Type B pancreatic cell (in vitro differentiated cells): Measurements from ENCODE around the gene EEFSEC. TPM values are rescaled to one million over a fixed set of nuclear protein-coding genes. Genes with fewer than 3 reads are reported as not detected.

ENCODE experiments used
- DNase-seq: peaks from one replicate; pipeline ENCODE4 v3.0.0; 2021; ENCODE audit warnings: mixed read lengths; ENCODE audit not compliant: unreplicated experiment; ENCODE audit errors: extremely low spot score
- H3K27ac Mint-ChIP-seq: 2 replicates; pipeline ENCODE4 v1.8.0; 2021; ENCODE audit warnings: mild to moderate bottlenecking, mixed read lengths
- H3K27me3 Mint-ChIP-seq: 2 replicates; pipeline ENCODE4 v1.8.0; 2021; ENCODE audit warnings: mixed read lengths
- H3K36me3 Mint-ChIP-seq: 2 replicates; pipeline ENCODE4 v1.8.0; 2021; ENCODE audit warnings: mixed read lengths
- H3K4me1 Mint-ChIP-seq: one replicate; pipeline ENCODE4 v1.8.0; 2021; ENCODE audit warnings: mixed read lengths; ENCODE audit not compliant: unreplicated experiment
- H3K4me3 Mint-ChIP-seq: 2 replicates; pipeline ENCODE4 v1.8.0; 2021; ENCODE audit warnings: mild to moderate bottlenecking, mixed read lengths
- H3K9me3 Mint-ChIP-seq: 2 replicates; pipeline ENCODE4 v1.8.0; 2021; ENCODE audit warnings: mixed read lengths
- total RNA-seq: library from RNA; stranded (reverse); gene quantifications from 2 replicates; pipeline ENCODE4 v1.2.1, GENCODE V29; 2021; ENCODE audit warnings: low replicate concordance
- TF ChIP-seq, protein P1 (sequence below): fragments of 200-600 bp; sonication (generic); conservative IDR thresholded peaks from 2 replicates; pipeline ENCODE4 v1.5.0; 2021; ENCODE audit warnings: antibody characterized with exemption, mild to moderate bottlenecking

EEFSEC gene
- total RNA-seq, 1 donor from 2014 or later: 16.6 TPM

DNA sequence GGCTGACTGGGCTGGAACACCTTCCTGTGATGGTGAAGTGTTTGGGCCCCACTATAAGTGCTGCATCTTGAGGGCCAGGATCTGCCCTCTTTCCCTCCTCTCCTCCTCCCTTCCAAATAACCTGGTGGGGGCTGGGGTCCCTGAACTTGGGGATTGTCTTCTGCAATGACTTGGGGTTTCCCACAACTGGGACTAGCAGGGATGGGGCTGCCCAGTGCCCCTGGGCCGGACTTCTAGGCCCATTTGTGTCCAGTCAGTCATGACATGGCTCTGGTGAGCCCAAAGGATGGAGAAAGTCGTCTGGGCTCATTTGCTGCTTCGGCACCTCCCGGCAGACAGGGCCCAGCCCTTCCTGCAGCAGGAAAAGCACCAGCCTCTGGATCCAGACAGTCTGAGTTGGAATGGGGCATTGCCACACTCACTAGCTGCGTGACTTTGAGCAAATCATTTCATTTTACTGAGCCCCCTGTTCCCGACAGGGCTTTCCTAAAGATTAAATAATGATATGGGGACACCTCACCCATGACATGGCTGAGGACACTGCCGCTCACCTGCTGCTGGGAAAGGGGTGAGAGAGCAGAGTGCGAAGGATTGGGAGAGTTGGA is 200.2 kb downstream of the EEFSEC start:
- no peak for DNase-seq
- TF ChIP-seq, protein P1, sequence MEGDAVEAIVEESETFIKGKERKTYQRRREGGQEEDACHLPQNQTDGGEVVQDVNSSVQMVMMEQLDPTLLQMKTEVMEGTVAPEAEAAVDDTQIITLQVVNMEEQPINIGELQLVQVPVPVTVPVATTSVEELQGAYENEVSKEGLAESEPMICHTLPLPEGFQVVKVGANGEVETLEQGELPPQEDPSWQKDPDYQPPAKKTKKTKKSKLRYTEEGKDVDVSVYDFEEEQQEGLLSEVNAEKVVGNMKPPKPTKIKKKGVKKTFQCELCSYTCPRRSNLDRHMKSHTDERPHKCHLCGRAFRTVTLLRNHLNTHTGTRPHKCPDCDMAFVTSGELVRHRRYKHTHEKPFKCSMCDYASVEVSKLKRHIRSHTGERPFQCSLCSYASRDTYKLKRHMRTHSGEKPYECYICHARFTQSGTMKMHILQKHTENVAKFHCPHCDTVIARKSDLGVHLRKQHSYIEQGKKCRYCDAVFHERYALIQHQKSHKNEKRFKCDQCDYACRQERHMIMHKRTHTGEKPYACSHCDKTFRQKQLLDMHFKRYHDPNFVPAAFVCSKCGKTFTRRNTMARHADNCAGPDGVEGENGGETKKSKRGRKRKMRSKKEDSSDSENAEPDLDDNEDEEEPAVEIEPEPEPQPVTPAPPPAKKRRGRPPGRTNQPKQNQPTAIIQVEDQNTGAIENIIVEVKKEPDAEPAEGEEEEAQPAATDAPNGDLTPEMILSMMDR: no peak
- Mint-ChIP-seq H3K27me3 (no peaks in the 10 kb centered on the region), H3K4me3 (no peak overlapping the region), H3K27ac (peak overlapping the region; percentile 59), H3K36me3 (peaks cover 7% of the 10 kb centered on the region), H3K9me3 (no peaks in the 10 kb centered on the region), H3K4me1 (peaks cover 46% of the 10 kb centered on the region)

DNA sequence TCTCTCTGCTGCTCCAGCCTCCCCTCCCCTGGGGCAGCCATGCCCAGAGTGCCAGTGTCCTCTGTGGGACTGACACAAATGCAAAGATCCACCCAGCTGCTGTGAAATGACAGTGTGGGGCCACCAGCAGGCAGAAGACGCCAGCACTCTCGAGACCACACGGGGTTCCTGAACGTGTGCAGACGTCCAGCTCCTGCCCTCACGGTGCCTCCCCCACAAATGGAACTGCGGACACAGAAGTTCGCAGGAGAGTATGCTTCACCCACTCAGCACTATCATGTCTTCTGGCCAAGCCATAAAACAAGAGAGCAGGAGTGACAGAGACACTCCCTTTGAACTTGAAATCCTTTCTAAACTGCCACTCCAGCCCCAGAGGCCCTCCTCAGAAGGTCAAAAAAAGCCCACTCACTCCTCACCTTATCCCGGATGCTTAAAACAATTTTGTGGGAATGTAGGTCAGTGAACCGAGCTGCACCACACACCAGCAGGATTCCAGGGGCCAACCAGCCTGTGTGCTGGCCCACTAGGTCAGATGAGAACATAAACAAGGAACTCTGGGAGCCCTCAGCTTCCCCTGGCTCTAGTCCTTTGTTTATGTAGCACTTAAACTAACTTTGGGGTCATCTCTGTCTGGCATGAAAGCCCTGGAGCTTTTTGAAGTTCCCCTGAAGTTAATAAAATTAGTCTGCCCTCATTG is 200.9 kb downstream of the EEFSEC start:
- Mint-ChIP-seq H3K4me1 (peaks cover 39% of the 10 kb centered on the region), H3K27ac (peak overlapping the region; percentile 59), H3K36me3 (peaks cover 11% of the 10 kb centered on the region), H3K27me3 (no peaks in the 10 kb centered on the region), H3K4me3 (no peak overlapping the region), H3K9me3 (no peaks in the 10 kb centered on the region)
- TF ChIP-seq, protein P1: no peak
- no peak for DNase-seq

DNA sequence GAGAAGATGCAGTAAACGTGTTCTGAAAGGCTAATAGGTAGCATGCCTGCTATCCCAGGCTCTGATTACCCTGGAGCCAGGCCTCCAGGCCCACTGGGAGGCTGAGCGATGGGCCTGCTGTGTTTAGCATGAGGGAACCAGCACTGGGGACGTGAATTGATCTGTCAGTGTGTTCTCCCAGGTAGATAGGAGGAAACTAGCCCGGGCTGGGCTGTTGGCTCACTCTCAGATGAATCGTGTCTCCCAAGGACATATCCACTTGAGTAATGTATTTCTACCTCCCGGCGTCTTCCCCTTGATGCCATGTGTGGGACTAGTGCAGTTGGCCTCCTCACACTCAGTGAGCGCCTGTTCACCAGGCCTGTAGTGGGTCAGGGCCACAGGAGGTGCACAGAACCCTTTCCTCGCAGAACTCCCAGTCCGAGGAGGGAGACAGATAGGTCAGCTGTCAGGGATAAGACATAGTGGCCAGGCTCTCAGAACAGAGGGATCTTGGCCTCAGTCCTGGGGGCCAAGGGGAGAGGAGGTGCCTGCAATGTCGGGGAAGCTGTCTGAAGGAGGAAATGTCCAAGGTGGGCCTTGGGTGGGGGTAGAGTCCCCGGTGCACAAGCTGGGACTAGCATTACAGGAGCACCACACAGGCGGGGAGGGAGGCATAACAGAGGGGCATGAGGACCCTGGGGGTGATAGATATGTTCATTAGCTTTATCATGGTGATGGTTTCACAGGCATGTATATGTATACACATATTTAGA is 201.7 kb downstream of the EEFSEC start:
- peaks cover 11% of the 10 kb centered on the region for H3K36me3 Mint-ChIP-seq
- TF ChIP-seq, protein P1: no peak
- DNase-seq: no peak
- H3K9me3 Mint-ChIP-seq: no peaks in the 10 kb centered on the region
- H3K27ac Mint-ChIP-seq: peak overlapping the region; percentile 59
- no peak overlapping the region for H3K4me3 Mint-ChIP-seq
- peaks cover 39% of the 10 kb centered on the region for H3K4me1 Mint-ChIP-seq
- no peaks in the 10 kb centered on the region for H3K27me3 Mint-ChIP-seq

DNA sequence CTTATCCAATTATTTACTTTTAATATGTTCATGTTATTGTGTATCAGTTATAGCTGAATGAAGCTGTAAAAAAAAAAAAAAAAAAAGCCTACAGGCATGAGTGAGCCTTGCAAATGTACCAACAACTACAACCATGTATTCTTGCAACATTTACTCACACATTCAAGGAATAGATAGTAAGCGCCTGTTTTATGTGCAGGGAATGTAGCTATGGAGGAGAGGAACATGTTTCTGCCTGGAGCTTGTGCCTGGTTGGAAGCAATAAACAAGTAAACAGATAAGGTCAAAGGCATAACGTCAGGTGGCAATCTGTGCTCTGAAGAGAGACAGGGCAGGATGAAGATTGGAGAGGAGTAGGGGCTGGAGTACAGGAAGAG is 202.2 kb downstream of the EEFSEC start:
- H3K9me3 Mint-ChIP-seq: no peaks in the 10 kb centered on the region
- TF ChIP-seq, protein P1: no peak
- DNase-seq: no peak
- H3K36me3 Mint-ChIP-seq: peaks cover 11% of the 10 kb centered on the region
- H3K4me1 Mint-ChIP-seq: peaks cover 42% of the 10 kb centered on the region
- no peak overlapping the region for H3K27ac Mint-ChIP-seq
- no peaks in the 10 kb centered on the region for H3K27me3 Mint-ChIP-seq
- H3K4me3 Mint-ChIP-seq: no peak overlapping the region

DNA sequence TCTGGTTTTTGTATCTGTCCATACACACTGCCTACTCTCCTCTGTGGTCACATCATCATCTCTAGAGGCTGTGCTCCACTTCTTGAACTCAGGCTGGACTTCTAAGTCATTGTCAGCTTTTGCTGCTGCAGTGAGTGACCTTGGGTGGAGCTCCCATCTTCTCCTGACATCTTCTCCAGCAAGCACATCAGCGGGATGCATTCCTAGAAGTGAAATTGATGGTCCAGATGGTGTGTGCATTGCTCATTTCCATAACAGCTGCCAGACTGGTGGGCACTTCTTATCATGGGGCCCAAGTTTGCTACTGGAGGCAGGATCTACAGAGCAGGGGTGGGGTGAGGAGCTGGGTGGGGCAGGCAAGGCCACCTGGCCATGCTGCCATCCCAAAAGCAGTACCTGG is 203.5 kb downstream of the EEFSEC start:
- Mint-ChIP-seq H3K27ac (no peak overlapping the region), H3K36me3 (peaks cover 5% of the 10 kb centered on the region)

More for the DNA sequence above, 203.5 kb downstream of the EEFSEC start:
- TF ChIP-seq, protein P1: no peak
- Mint-ChIP-seq H3K27me3 (no peaks in the 10 kb centered on the region), H3K9me3 (no peaks in the 10 kb centered on the region), H3K4me3 (peak overlapping the region; percentile 9), H3K4me1 (peaks cover 45% of the 10 kb centered on the region)
- no peak for DNase-seq
